ENCODE results near the gene KARS1. TPM values are rescaled to one million over a fixed set of nuclear protein-coding genes. Genes with fewer than 3 reads are reported as not detected.

The KARS1 gene
- total RNA-seq, 2 donors from 2014 or later, result 49.8 TPM

DNA sequence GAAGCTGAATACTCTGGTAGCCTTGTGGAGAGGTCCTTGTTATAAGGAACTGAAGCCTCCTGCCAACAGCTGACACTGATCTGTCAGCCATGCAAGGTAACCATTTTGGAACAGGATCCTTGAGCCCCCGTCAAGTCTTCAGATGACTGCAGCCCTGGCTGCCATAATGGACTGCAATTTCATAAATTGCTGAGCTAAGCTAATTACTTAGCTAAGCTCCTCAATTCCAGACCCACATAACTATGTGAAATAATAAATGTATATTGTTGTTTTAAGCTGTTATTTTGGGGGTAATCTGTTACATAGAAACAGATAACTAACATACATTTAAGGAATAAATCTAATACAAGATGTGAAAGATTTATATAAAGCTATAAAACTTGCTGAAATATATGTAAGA lies 41.0 kb downstream of the KARS1 start:
- TF ChIP-seq CTCF (IDR thresholded peaks at IDR 0.05) (no peak), POLR2A (IDR thresholded peaks at IDR 0.05) (no peak)
- H3K27me3 ChIP-seq, result no peaks in the 10 kb centered on the region
- ATAC-seq (no peak), DNase-seq (no peak)
- H3K27ac ChIP-seq, result no peak overlapping the region
- H3K4me1 ChIP-seq, result no peaks in the 10 kb centered on the region
- intact Hi-C loops (cut with DNase I), result no loop called here
- H3K36me3 ChIP-seq (replicated peaks in 1 of 2; ENCODE audit: insufficient read depth in 1 of 2, low read depth in 2 of 2), result peaks cover 0 to 19% of the 10 kb centered on the region in 2 donors
- H3K9me3 ChIP-seq, result no peaks in the 10 kb centered on the region
- 90 to 100% methylated on average over 1 of the region's 1 CpG for WGBS, 2 donors
- H3K4me3 ChIP-seq, result no peak overlapping the region

DNA sequence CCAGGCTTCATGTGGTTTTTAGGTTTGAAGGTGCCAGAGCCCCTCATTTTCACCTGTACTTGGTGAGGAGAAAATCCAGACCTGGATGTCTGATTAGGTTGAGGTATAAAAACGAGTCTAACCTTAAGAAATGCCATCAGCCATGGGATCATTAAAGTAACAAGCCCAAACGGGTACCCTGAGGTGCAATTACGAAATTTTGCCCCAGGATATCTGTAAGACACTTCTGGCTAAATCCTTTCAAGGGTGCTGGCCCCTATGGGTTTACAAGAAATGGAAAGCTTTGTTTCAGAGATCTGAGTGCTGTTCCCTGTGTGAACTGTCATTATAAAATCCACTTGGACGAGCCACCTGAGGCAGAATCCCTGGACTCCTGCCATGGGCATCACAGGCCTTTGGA lies 44.2 kb downstream of the KARS1 start:
- DNase-seq (no peak), ATAC-seq (no peak)
- no peaks in the 10 kb centered on the region for H3K27me3 ChIP-seq
- no peak overlapping the region for H3K4me3 ChIP-seq
- no peaks in the 10 kb centered on the region for H3K4me1 ChIP-seq
- H3K9me3 ChIP-seq, result no peaks in the 10 kb centered on the region
- TF ChIP-seq POLR2A (IDR thresholded peaks at IDR 0.05), result no peak
- TF ChIP-seq CTCF (IDR thresholded peaks at IDR 0.05), result no peak
- intact Hi-C loops (cut with DNase I), result no loop called here
- no peak overlapping the region for H3K27ac ChIP-seq
- 79 to 81% methylated on average over 4 of the region's 4 CpGs for WGBS, 2 donors
- peaks cover 0 to 16% of the 10 kb centered on the region in 2 donors for H3K36me3 ChIP-seq (replicated peaks in 1 of 2; ENCODE audit: insufficient read depth in 1 of 2, low read depth in 2 of 2)

- ATAC-seq, result no peak
- H3K4me1 ChIP-seq, result no peaks in the 10 kb centered on the region
- WGBS, 2 donors, result 93 to 94% methylated on average over 6 of the region's 6 CpGs
These were observed 47.8 kb downstream of the KARS1 start for GRCh38 chr16:75599452-75600277.

DNA sequence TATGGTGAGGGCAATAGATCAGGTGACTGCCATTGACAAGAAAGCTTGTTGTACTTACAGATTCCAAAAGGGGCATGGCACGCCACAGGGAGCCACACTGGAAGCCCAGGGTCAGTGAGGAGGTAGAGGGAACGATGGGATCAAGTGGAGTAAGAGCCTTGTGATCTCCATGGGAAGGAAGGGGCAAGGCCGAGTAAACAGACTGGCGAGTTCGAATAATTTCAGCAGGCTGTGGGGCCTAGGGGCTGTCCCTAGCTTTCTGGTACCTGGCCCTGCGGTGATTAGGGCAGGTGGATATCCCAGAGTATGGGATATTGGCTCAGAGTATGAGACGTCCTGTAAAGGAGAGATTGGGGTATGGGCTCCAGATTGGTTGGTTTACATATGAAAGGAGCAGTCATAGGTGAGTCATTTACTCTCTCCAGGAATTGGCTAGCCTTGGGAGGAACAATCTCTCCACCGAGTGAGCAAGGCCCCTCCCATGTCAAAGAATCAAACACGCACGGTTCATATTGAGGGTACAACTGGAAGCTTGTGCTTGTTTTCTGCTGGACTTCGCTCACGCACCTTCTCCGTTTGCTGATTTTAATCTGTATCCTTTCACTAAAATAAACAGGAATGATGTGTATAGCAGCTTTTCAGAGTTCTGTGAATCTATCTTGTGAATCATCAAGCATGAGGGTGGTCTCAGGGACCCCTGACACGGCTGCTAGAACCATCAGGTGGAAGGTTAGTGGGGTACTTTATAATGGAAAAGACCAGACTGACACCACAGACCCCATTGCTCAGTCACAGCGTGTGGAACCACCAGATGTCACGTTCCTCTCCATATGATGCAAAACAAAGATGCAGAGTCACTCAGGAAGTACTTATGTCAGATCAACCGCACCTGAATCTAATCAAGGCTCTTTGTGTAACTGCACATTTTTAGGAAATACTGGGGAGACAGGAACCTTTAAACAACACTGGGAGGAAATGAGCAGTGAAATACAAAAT lies 53.3 kb downstream of the KARS1 start:
- H3K9me3 ChIP-seq, result no peaks in the 10 kb centered on the region
- 75 to 81% methylated on average over 16 to 17 of the region's 17 CpGs for WGBS, 2 donors
- ATAC-seq (no peak), DNase-seq (no peak)
- H3K36me3 ChIP-seq (replicated peaks in 1 of 2; ENCODE audit: insufficient read depth in 1 of 2, low read depth in 2 of 2), result no peaks in the 10 kb centered on the region
- no peaks in the 10 kb centered on the region for H3K4me1 ChIP-seq
- H3K27me3 ChIP-seq, result no peaks in the 10 kb centered on the region
- no peak overlapping the region for H3K4me3 ChIP-seq
- TF ChIP-seq POLR2A (IDR thresholded peaks at IDR 0.05) (no peak), CTCF (IDR thresholded peaks at IDR 0.05) (no peak)
- H3K27ac ChIP-seq, result no peak overlapping the region
- intact Hi-C loops (cut with DNase I), result no loop called here

More at GRCh38 chr16:75599452-75600277, 47.8 kb downstream of the KARS1 start:
- H3K36me3 ChIP-seq (replicated peaks in 1 of 2; ENCODE audit: insufficient read depth in 1 of 2, low read depth in 2 of 2), result peaks cover 0 to 12% of the 10 kb centered on the region in 2 donors
- H3K4me3 ChIP-seq, result no peak overlapping the region
- no peak for DNase-seq
- intact Hi-C loops (cut with DNase I), result no loop called here
- H3K27me3 ChIP-seq, result no peaks in the 10 kb centered on the region
- H3K27ac ChIP-seq, result no peak overlapping the region
- TF ChIP-seq POLR2A (IDR thresholded peaks at IDR 0.05), result no peak
- TF ChIP-seq CTCF (IDR thresholded peaks at IDR 0.05), result no peak
- no peaks in the 10 kb centered on the region for H3K9me3 ChIP-seq

All from body of pancreas (tissue), 4 donors.